Measurements from ENCODE around the gene CCDC78. TPM values are rescaled to one million over a fixed set of nuclear protein-coding genes. Genes with fewer than 3 reads are reported as not detected.

CCDC78 gene
- total RNA-seq, 1 experiment from 2014 or later = 22.9 TPM

- TF ChIP-seq ZBTB33 (IDR thresholded peaks at IDR 0.05; ENCODE audit: extremely low read depth, insufficient replicate concordance, low read length) = no peak
- TF ChIP-seq ZNF274 (IDR thresholded peaks at IDR 0.05; ENCODE audit: low read depth, low read length) = no peak
- no peak for TF ChIP-seq SRF (IDR thresholded peaks at IDR 0.05; ENCODE audit: low read depth)
These were observed 38.0 kb upstream of the CCDC78 start (continued) for GRCh38 chr16:764184-764750.

GRCh38 chr16:763369-764183, 37.3 kb upstream of the CCDC78 start:
- ChIA-PET POLR2A (no interaction called here), CTCF (no interaction called here), RAD21 (ENCODE audit: low non-redundant PET in 1 of 2, low total read pairs in 2 of 2, uncharacterized antibody in 2 of 2, unreplicated experiment in 2 of 2) (no interaction called here)
- no peak overlapping the region for H2AFZ ChIP-seq (ENCODE audit: low read depth, low read length, poor library complexity, severe bottlenecking)
- no peaks in the 10 kb centered on the region for H3K27me3 ChIP-seq (ENCODE audit: insufficient read depth, low read length)
- ATAC-seq (no peak), DNase-seq (ENCODE audit: low read depth, low spot score) (no peak)
- no peak overlapping the region for H3K4me3 ChIP-seq (replicated peaks in 1 of 2; ENCODE audit: low read depth in 1 of 2, low read length in 2 of 2)
- H3K79me2 ChIP-seq (ENCODE audit: insufficient read depth, low read length) = peaks cover 26% of the 10 kb centered on the region
- peaks cover 34 to 47% of the 10 kb centered on the region in 2 experiments for H3K4me1 ChIP-seq (ENCODE audit: control insufficient read depth in 1 of 2, insufficient read depth in 2 of 2, low read length in 2 of 2)
- peak overlapping the region; percentile 97; the same call in 1 of the 2 replicates for H3K27ac ChIP-seq (ENCODE audit: low read depth, low read length)
- peak overlapping the region; percentile 99; the same call in 1 of the 2 replicates for H3K4me2 ChIP-seq (ENCODE audit: low read length)
- H3K9ac ChIP-seq (ENCODE audit: low read length) = no peak overlapping the region
- no peaks in the 10 kb centered on the region for H3K9me2 ChIP-seq (ENCODE audit: insufficient read depth)
- H3K9me3 ChIP-seq (ENCODE audit: control insufficient read depth in 1 of 2, insufficient read depth in 1 of 2, low read depth in 1 of 2, low read length in 2 of 2) = no peaks in the 10 kb centered on the region
- no TSS peak for BruUV-seq (replicated peaks)
- no peaks in the 10 kb centered on the region for H4K20me1 ChIP-seq (ENCODE audit: insufficient read depth)
- peaks cover 7 to 11% of the 10 kb centered on the region in 2 experiments; a peak in 3 of 4 replicates for H3K36me3 ChIP-seq (ENCODE audit: control insufficient read depth in 1 of 2, insufficient read depth in 2 of 2, low read length in 2 of 2)
- intact Hi-C loops (cut with micrococcal nuclease) = no loop called here
- TF ChIP-seq FOSL1 (IDR thresholded peaks at IDR 0.05; ENCODE audit: low read depth) (no peak), EZH2phosphoT487 (IDR thresholded peaks at IDR 0.05; ENCODE audit: borderline replicate concordance) (no peak), ELF1 (IDR thresholded peaks at IDR 0.05; ENCODE audit: borderline replicate concordance, low read depth) (no peak), ATF3 (IDR thresholded peaks at IDR 0.05) (no peak), POLR2A (IDR thresholded peaks at IDR 0.05; ENCODE audit: borderline replicate concordance, extremely low read depth, insufficient read depth, insufficient read length) (no peak), EZH2 (IDR thresholded peaks at IDR 0.05) (no peak), SP1 (IDR thresholded peaks at IDR 0.05; ENCODE audit: low read depth) (no peak), JUND (IDR thresholded peaks at IDR 0.05) (no peak), REST (IDR thresholded peaks at IDR 0.05; ENCODE audit: low read depth) (no peak), YY1 (IDR thresholded peaks at IDR 0.05; ENCODE audit: extremely low read depth, insufficient replicate concordance, low read depth, low read length) (no peak), MAX (IDR thresholded peaks at IDR 0.05) (no peak), CEBPB (IDR thresholded peaks at IDR 0.05; ENCODE audit: low read depth) (no peak), EGR1 (IDR thresholded peaks at IDR 0.05; ENCODE audit: low read depth) (no peak), ZNF274 (IDR thresholded peaks at IDR 0.05; ENCODE audit: low read depth, low read length) (no peak)

Data from HCT116 (cell line).